ENCODE results near the gene TP53.
A peak's percentile ranks its signal among the peaks of the same experiment; 100 is the strongest.
"Not testable (repeated sequence)": the region's sequence is repeated elsewhere in the genome, so short reads cannot be mapped to it uniquely, and the experiment has no call there.

The TP53 gene

DNA sequence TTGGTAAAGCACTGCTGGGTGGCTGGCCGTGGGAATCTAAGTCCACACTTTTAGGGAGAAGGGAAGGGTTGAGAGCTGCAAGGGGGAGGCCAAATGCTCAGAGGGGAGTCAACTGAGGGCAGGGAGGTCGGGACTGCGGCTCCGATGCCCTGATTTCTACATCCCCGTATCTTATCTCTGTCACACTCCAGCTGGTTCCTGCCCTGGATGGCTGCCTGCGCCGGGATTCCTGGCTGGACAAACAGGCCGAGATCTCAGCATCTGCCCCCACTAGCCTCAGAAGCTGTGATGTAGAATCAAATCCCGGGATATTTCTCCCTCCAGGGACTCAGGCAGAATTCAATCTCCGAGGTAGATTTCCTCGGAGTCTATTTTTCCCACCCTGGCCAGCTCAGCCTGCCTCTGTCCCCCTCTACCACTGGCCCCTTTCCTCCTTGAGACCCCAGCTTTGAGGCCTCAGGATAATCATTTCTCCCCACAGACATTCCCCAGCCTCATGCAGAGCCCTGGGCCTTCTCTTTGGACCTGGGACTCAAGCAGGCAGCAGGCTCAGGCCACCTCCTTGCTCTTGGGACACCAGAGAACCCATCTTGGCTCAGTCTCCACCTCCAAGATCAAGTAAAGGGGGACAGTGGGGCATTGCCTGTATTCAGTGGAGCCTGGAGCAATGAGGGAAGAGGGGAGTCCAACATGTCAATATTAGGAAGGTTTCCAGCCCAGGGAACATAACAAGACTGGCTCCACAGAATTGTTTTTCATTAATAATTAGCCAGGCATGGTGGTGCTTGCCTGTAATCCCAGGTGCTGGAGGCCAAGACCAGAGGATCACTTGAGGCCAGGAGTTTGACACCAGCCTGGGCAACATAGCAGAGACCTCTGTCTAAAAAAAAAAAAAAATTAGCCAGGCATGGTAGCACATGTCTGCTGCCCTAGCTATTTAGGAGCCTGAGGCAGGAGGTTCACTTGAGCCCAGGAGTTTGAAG is 55.6 kb downstream of the TP53 start:
- no peak for DNase-seq (ENCODE audit: low spot score)

DNA sequence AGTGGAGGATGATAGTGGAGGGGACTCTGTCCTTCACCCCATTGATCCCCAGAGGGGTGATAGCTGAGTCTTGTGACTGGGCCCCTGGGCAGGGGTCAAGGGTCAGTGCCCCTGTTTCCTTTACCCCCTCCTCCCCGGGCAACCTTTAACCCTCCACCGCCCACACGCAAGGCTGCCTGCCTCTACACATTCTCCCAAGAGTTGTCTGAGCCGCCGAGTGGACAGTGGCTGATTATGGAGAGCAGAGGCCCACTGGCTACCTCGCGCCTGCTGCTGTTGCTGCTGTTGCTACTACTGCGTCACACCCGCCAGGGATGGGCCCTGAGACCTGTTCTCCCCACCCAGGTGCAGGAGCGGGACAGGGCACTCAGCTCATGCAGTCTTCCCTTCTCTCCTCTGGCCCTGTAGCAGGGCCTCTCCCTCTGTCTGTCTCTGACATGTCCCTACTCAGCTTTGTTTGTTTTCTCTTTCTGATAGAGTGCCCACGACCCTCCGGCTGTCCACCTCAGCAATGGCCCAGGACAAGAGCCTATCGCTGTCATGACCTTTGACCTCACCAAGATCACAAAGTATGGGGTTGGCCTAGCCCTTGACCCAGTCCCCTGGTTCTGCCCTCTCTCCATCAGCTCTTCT is 57.2 kb downstream of the TP53 start, which contains the start of gene SHBG:
Gene SHBG, plus strand, starts transcription at position 197 of the 633 bp plus-strand sequence. Its CDS starts 38 bp downstream, at position 235.
- no peak for DNase-seq (ENCODE audit: low spot score)

DNA sequence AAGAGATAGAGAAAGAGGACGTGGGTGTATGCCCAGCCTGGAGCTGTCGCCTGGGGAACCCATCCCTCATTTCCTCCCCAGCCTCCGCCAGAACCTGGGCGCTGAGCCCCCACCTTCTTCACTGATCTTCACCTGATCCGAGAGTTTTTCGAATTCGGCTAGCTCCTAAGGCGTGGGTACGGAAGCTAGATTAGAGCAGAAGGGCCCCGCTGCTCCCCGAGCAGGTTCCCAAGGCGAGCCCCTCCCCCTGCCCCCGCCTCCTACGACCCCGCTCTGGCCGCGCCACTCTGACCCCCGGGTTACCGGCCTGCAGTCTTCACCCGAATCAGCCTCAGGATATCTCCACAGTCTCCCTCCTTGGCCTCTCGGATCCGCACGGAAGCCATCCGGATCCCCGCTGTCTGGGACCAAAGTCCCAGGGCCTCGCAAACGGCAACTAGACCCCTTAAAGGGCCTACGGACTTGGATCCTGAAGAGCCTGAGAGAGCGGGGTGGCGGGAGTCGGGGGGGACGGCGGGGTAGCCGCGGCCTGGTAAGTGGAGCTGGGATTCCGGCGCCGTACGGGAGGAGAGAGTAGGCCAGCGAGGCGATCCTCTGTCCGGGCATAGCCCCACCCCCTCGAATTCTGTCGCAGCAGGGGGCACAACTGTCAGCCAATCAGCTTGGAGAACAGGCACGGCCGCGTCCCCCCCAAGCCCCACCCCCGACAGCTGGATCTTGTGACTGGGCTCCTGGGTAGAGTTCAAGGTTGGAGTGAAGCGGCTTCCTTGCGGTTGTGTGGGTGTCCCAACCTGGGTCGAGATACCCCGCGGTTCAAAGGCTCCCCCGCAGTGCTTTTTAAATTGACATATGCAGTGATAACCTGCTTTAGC is 59.8 kb downstream of the TP53 start, which contains the start of gene SAT2:
Gene SAT2, minus strand, starts transcription at position 572 of the 872 bp plus-strand sequence. Its CDS starts 186 bp downstream, at position 386.
- peak; percentile 94 for DNase-seq (ENCODE audit: low spot score)

DNA sequence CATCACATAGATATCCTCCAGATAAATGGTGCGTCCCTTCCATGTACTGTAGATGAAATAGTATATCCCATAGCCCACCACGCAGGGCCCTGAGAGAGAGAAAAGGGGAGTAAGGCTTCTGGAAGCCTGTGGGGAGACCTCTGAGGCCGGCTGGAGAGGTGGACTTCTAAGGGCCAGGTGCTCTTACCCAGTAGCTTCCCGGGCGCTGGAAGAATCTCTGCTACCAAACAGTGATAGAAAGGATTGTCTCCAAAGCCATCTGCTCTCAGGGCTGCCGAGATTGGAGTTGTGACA is 60.4 kb downstream of the TP53 start:
- DNase-seq (ENCODE audit: low spot score): peak; percentile 71

DNA sequence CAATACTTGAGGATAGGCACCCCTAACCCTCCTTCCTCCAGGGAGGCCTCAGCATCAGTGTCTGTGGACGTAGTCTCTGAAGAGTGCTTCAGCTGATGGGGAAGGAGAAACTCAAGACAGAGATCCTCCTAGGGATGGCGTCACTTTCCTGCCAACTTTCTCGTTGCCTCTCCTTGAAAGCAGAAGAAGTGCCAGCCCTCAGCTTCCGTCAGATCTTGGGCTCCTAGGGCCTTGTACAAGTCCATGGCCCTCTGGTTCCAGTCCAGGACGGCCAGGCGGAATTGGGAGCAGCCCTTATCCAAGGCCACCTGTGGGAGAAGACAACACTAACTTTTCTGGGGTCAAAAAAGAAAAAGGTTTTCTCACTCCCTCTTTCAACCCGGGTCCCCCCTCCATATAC is 61.0 kb downstream of the TP53 start:
- no peak for DNase-seq (ENCODE audit: low spot score)

DNA sequence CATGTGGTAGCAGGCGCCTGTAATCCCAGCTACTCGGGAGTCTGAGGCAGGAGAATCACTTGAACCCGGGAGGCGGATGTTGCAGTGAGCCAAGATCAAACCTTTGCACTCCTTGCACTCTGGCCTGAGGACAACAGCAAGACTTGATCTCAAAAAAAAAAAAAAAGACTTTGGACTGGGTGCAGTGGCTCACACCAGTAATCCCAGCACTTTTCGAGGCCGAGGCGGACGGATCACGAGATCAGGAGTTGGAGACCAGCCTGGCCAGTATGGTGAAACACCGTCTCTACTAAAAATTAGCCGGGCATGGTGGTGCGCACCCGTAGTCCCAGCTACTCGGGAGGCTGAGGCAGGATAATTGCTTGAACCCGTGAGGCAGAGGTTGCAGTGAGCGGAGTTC is 61.5 kb downstream of the TP53 start:
- DNase-seq (ENCODE audit: low spot score): not testable (repeated sequence)

DNA sequence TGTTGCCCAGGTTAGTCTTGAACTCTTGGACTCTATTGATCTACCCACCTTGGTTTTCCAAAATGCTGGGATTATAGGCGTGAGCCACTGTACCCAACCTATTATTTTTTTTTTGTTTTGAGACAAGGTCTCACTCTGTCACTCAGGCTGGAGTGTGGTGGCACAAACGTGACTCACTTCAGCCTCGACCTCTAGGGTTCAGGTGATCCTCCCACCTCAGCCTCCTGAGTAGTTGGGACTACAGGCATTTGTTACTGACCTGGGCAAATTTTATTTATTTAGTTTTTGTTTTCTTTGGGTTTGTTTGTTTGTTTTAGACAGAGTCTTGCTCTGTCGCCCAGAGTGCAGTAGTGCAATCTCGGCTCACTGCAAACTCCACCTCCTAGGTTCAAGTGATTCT is 63.6 kb downstream of the TP53 start:
- no peak for DNase-seq (ENCODE audit: low spot score)

DNA sequence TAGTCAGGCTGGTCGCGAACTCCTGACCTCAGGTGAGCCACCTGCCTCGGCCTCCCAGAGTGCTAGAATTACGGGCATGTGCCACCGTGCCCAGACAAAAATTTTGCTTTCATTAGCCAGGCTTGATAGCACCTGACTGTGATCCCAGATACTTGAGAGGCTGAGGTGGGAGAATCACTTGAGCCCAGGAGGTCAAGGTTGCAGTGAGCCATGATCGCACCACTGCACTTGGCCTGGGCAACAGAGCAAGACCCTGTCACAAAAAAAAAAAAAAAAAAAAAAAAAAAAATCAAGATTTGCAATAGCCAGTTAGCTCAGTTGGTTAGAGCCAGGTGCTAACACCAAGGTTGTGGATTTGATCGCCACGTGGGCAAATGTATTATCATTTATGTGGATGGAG is 66.5 kb downstream of the TP53 start:
- DNase-seq (ENCODE audit: low spot score): no peak

DNA sequence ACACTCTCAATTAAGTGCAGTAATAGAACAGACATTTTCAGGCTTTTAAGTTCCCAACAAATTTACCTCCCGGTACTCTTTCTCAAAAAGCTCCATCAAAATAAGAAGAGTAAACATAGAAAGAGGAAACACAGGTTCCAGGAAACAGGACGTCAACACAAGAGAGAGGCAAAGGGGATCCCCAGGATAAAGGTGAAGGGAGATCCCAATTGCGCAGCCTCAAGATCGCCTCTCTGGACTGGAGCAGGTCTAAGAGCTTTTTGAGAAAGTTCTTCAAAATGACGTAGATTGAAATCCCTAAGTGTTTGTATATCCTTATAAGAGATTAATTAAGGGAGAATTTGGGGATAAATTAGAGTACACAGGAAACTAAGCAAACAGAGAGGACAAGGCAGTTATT is 68.7 kb downstream of the TP53 start:
- no peak for DNase-seq (ENCODE audit: low spot score)

Measured in cerebellar cortex (tissue), 1 donor.